SK-N-SH treated with all-trans-retinoic acid at 6 μM for 48 hours (cell line): ENCODE measurements around the gene MYH14.

Source experiments
- ARNTL ChIP-seq: fragments of 450-650 bp; formaldehyde crosslinking; IDR thresholded peaks from 2 replicates; pipeline ENCODE4 v1.5.0; 2020; ENCODE audit warnings: low read depth, mild to moderate bottlenecking, moderate library complexity, borderline replicate concordance
- CSDC2 ChIP-seq: fragments of 250-450 bp; sonication (Bioruptor Pico); IDR thresholded peaks from 2 replicates; pipeline ENCODE4 v1.5.0; 2020; ENCODE audit warnings: mild to moderate bottlenecking, moderate library complexity
- PPARA ChIP-seq: fragments of 250-450 bp; sonication (Bioruptor Pico); IDR thresholded peaks from 2 replicates; pipeline ENCODE4 v1.5.0; 2020; ENCODE audit warnings: mild to moderate bottlenecking, borderline replicate concordance
- SNAI2 ChIP-seq: fragments of 250-450 bp; sonication (Bioruptor Pico); IDR thresholded peaks from 2 replicates; pipeline ENCODE4 v1.5.0; 2020; ENCODE audit warnings: mild to moderate bottlenecking, moderate library complexity
- TOX ChIP-seq: fragments of 250-450 bp; sonication (Bioruptor Pico); IDR thresholded peaks from 2 replicates; pipeline ENCODE4 v1.8.0; 2021; ENCODE audit warnings: mild to moderate bottlenecking, moderate library complexity, borderline replicate concordance
- TSHZ2 ChIP-seq: fragments of 250-450 bp; sonication (Bioruptor Pico); IDR thresholded peaks from 2 replicates; pipeline ENCODE4 v1.5.0; 2020; ENCODE audit warnings: mild to moderate bottlenecking, moderate library complexity
- ZFP3 ChIP-seq: fragments of 250-450 bp; sonication (Bioruptor Pico); IDR thresholded peaks from 2 replicates; pipeline ENCODE4 v1.5.0; 2020; ENCODE audit warnings: mild to moderate bottlenecking, moderate library complexity
- ZFP30 ChIP-seq: fragments of 450-650 bp; formaldehyde crosslinking; IDR thresholded peaks from 2 replicates; pipeline ENCODE4 v1.5.0; 2022; ENCODE audit warnings: mild to moderate bottlenecking, moderate library complexity
- ZNF70 ChIP-seq: fragments of 450-650 bp; formaldehyde crosslinking; IDR thresholded peaks from 2 replicates; pipeline ENCODE4 v1.5.0; 2020; ENCODE audit warnings: mild to moderate bottlenecking, moderate library complexity
- ZNF8 ChIP-seq: fragments of 450-650 bp; formaldehyde crosslinking; IDR thresholded peaks from 2 replicates; pipeline ENCODE4 v1.5.0; 2020; ENCODE audit warnings: mild to moderate bottlenecking, moderate library complexity
- TF ChIP-seq, protein P1 (sequence below): fragments of 250-450 bp; sonication (Bioruptor Pico); IDR thresholded peaks from 2 replicates; pipeline ENCODE4 v1.5.1; 2021; ENCODE audit warnings: mild to moderate bottlenecking, moderate library complexity

DNA sequence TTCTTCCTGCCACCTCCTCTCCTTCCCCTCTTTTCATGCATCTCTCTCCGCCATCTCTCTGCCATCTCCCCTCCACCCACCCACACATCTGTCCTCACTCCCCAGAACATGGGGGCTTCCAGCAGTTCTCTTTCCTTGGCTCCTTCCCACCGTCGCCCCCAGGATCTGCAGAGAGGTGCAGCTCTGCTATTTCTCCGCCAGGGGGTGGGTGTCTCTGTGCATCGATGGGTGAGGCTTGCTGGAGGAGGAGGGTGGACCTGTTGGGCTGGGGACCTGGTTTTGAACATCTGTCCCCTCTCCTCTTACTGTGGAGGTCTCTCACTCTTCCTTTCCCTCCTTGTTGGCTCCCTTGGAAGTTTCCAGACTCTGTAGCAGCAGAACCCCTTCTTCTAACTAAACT lies 51.7 kb downstream of the MYH14 start:
- TF ChIP-seq SNAI2 (CRISPR knock-in tag) (no peak), TSHZ2 (CRISPR knock-in tag) (no peak), PPARA (no peak), ARNTL (CRISPR knock-in tag) (no peak), ZFP3 (CRISPR knock-in tag) (no peak), ZNF8 (CRISPR knock-in tag) (no peak), TOX (CRISPR knock-in tag) (no peak), ZFP30 (CRISPR knock-in tag) (no peak), ZNF70 (CRISPR knock-in tag) (no peak), CSDC2 (no peak)
- TF ChIP-seq, protein P1, sequence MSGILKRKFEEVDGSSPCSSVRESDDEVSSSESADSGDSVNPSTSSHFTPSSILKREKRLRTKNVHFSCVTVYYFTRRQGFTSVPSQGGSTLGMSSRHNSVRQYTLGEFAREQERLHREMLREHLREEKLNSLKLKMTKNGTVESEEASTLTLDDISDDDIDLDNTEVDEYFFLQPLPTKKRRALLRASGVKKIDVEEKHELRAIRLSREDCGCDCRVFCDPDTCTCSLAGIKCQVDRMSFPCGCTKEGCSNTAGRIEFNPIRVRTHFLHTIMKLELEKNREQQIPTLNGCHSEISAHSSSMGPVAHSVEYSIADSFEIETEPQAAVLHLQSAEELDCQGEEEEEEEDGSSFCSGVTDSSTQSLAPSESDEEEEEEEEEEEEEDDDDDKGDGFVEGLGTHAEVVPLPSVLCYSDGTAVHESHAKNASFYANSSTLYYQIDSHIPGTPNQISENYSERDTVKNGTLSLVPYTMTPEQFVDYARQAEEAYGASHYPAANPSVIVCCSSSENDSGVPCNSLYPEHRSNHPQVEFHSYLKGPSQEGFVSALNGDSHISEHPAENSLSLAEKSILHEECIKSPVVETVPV (CRISPR knock-in tag): no peak
